Transverse colon (tissue), 4 donors: ENCODE data around the gene ZNF324B. TPM values are rescaled to one million over a fixed set of nuclear protein-coding genes. Genes with fewer than 3 reads are reported as not detected.

Experiments
- DNase-seq: peaks from one replicate; pipeline ENCODE4 v3.0.0-alpha.2; 2019
- H3K27ac ChIP-seq, 4 donors: fragments of 200-600 bp; sonication (generic); 2 replicates each; pipeline ENCODE4 v1.5.1; 2016 to 2018; ENCODE audit warnings: inconsistent platforms in 4 of 4
- H3K27me3 ChIP-seq: fragments of 200-600 bp; sonication (generic); 2 replicates; pipeline ENCODE4 v1.5.1; 2017; ENCODE audit warnings: inconsistent platforms
- H3K36me3 ChIP-seq, 4 donors: fragments of 200-600 bp; sonication (generic); 2 replicates each; pipeline ENCODE4 v1.5.1; 2017 to 2019; ENCODE audit warnings: inconsistent platforms in 4 of 4
- H3K4me1 ChIP-seq, 4 donors: fragments of 200-600 bp; sonication (generic); 2 replicates each; pipeline ENCODE4 v1.5.1; 2017 to 2020; ENCODE audit warnings: inconsistent platforms in 4 of 4
- H3K4me3 ChIP-seq, 4 donors: fragments of 200-600 bp; sonication (generic); 1 replicate in 1 of 4; 2 replicates in 3 of 4; pipeline versions ENCODE4 v1.5.1 to v1.6.1; 2017 to 2019; ENCODE audit warnings: inconsistent platforms in 4 of 4
- H3K9me3 ChIP-seq, 2 donors: fragments of 200-600 bp; sonication (generic); 2 replicates each; pipeline ENCODE4 v1.5.1; 2017 to 2019; ENCODE audit warnings: inconsistent platforms in 2 of 2
- EP300 ChIP-seq: sonication (generic); formaldehyde crosslinking; IDR thresholded peaks from one replicate; pipeline ENCODE4 v1.6.1; 2017; ENCODE audit warnings: antibody characterized with exemption, low read depth
- POLR2A ChIP-seq: fragments of 450-650 bp; IDR thresholded peaks from one replicate; pipeline ENCODE4 v1.6.1; 2016; ENCODE audit warnings: antibody characterized with exemption, mild to moderate bottlenecking, moderate library complexity
- POLR2AphosphoS5 ChIP-seq, 3 donors: sonication (generic); formaldehyde crosslinking; IDR thresholded peaks; one replicate each; pipeline ENCODE4 v1.6.1; 2016; ENCODE audit warnings: antibody characterized with exemption in 3 of 3
- WGBS, 2 donors: methylation state at CpG; one replicate each; pipeline ENCODE4 v1.1.5; 2018; ENCODE audit warnings: low coverage in 1 of 2; 5-methylcytosine and 5-hydroxymethylcytosine counted together
- in situ Hi-C, 4 donors: fragments of 200-750 bp; cut with MboI; loops; one replicate each; pipeline versions ENCODE4 v1.15.0 to v1.15.1; 2017; ENCODE audit warnings: low sequenced_read_pairs in 3 of 4, low pct_ligation_motif_present in 1 of 4, low pct_unique_long_range_greater_than_20kb in 1 of 4
- intact Hi-C: fragments of 100-400 bp; cut with DNase I; formaldehyde crosslinking; loops from one replicate; pipeline ENCODE4 v1.15.1; 2023; ENCODE audit warnings: low total_unique reads
- total RNA-seq, 4 donors: library from RNA; depleted of rRNA; stranded (reverse); fragments of >200 nt; gene quantifications; one replicate each; pipeline ENCODE4 v1.1.0, GENCODE V29; 2016
- TF ChIP-seq, protein P1 (sequence below), 5 experiments: fragments of 200-600 bp in 3 of 5; fragments of 450-650 bp in 2 of 5; sonication (generic) in 3 of 5; IDR thresholded peaks; 1 replicate in 2 of 5; 2 replicates in 3 of 5; pipeline ENCODE4 v1.5.1; 2016 to 2017; ENCODE audit warnings: antibody characterized with exemption in 5 of 5, inconsistent platforms in 3 of 5, mild to moderate bottlenecking in 2 of 5, moderate library complexity in 1 of 5

Gene ZNF324B
- total RNA-seq, 4 donors from 2014 or later = 3.0 to 10.6 (median 6.3) TPM

GRCh38 chr19:58491393-58491792 is 40.0 kb downstream of the ZNF324B start:
- Histone ChIP-seq H3K27me3 (no peaks in the 10 kb centered on the region), H3K27ac (no peak overlapping the region), H3K4me3 (no peak overlapping the region), H3K36me3 (no peaks in the 10 kb centered on the region), H3K4me1 (no peaks in the 10 kb centered on the region), H3K9me3 (no peaks in the 10 kb centered on the region)
- in situ Hi-C loops = no loop called here
- DNase-seq = no peak
- intact Hi-C loops = no loop called here
- TF ChIP-seq POLR2A (no peak), EP300 (no peak), POLR2AphosphoS5 (IDR thresholded peaks at IDR 0.05) (no peak)
- TF ChIP-seq, protein P1, sequence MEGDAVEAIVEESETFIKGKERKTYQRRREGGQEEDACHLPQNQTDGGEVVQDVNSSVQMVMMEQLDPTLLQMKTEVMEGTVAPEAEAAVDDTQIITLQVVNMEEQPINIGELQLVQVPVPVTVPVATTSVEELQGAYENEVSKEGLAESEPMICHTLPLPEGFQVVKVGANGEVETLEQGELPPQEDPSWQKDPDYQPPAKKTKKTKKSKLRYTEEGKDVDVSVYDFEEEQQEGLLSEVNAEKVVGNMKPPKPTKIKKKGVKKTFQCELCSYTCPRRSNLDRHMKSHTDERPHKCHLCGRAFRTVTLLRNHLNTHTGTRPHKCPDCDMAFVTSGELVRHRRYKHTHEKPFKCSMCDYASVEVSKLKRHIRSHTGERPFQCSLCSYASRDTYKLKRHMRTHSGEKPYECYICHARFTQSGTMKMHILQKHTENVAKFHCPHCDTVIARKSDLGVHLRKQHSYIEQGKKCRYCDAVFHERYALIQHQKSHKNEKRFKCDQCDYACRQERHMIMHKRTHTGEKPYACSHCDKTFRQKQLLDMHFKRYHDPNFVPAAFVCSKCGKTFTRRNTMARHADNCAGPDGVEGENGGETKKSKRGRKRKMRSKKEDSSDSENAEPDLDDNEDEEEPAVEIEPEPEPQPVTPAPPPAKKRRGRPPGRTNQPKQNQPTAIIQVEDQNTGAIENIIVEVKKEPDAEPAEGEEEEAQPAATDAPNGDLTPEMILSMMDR (IDR thresholded peaks at IDR 0.05) = no peak
- WGBS, 2 donors = 90% methylated on average over 5 of the region's 5 CpGs; no CpG with 5 or more reads in 1 of the 2 donors

DNA sequence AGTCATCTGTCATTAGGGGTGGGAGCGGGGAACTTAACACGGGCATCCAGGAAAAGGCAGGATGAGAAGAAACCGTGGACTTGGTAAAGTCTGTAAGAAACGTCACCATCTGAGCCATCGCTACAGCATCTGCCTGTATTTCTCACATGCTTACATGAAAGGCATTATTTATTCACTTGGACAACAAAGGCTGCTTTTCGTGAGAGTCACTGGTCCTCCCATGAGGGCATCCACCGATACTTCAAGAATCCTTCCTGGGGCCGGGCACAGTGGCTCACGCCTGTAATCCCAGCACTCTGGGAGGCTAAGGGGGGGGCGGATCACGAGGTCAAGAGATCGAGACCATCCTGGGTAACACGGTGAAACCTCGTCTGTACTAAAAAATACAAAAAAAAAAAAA is 40.8 kb downstream of the ZNF324B start:
- intact Hi-C loops = no loop called here
- 80% methylated on average over 14 of the region's 14 CpGs; no CpG with 5 or more reads in 1 of the 2 donors for WGBS, 2 donors
- H3K4me3 ChIP-seq = no peak overlapping the region
- no peaks in the 10 kb centered on the region for H3K36me3 ChIP-seq
- no peaks in the 10 kb centered on the region for H3K4me1 ChIP-seq
- no peaks in the 10 kb centered on the region for H3K27me3 ChIP-seq
- DNase-seq = no peak
- H3K9me3 ChIP-seq = no peaks in the 10 kb centered on the region
- in situ Hi-C loops = no loop called here
- H3K27ac ChIP-seq = no peak overlapping the region
- TF ChIP-seq POLR2A (no peak), EP300 (no peak), POLR2AphosphoS5 (IDR thresholded peaks at IDR 0.05) (no peak)
- TF ChIP-seq, protein P1 (IDR thresholded peaks at IDR 0.05) = no peak

DNA sequence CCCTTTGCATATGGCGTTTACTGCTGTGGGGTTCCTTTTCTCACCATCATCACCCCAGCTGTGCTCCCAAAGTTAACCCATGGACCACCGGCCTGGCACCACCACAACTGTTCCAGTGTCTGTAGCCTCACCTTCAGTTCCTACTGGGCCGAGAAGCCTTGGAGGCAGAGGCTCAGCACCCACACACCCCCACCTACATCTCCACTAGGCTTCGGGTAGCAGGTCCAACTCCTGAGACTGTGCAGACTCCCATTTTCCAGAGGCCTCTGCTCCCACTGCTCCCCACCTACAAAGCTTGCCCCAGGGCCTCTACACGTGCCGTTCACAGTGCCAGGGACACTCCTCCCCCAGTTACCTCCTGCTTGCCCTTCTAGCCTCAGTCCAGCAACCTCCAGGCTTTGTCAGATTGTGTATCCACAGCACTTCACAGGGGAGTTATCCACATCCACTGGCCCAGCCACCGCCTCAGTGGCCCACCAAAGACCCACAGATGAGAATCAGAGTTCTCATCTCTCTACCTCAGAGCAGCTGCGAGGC is 46.3 kb downstream of the ZNF324B start:
- TF ChIP-seq EP300 = no peak
- TF ChIP-seq, protein P1 (IDR thresholded peaks at IDR 0.05) = no peak
- TF ChIP-seq POLR2AphosphoS5 (IDR thresholded peaks at IDR 0.05) = no peak
- no peak for TF ChIP-seq POLR2A
- DNase-seq = no peak
- intact Hi-C loops = no loop called here
- Histone ChIP-seq H3K27ac (no peak overlapping the region), H3K36me3 (no peaks in the 10 kb centered on the region), H3K27me3 (no peaks in the 10 kb centered on the region), H3K4me3 (no peak overlapping the region), H3K4me1 (peaks cover 7 to 17% (median 14%) of the 10 kb centered on the region in 4 donors), H3K9me3 (no peaks in the 10 kb centered on the region)
- in situ Hi-C loops = no loop called here
- 88% methylated on average over 8 of the region's 8 CpGs; no CpG with 5 or more reads in 1 of the 2 donors for WGBS, 2 donors

DNA sequence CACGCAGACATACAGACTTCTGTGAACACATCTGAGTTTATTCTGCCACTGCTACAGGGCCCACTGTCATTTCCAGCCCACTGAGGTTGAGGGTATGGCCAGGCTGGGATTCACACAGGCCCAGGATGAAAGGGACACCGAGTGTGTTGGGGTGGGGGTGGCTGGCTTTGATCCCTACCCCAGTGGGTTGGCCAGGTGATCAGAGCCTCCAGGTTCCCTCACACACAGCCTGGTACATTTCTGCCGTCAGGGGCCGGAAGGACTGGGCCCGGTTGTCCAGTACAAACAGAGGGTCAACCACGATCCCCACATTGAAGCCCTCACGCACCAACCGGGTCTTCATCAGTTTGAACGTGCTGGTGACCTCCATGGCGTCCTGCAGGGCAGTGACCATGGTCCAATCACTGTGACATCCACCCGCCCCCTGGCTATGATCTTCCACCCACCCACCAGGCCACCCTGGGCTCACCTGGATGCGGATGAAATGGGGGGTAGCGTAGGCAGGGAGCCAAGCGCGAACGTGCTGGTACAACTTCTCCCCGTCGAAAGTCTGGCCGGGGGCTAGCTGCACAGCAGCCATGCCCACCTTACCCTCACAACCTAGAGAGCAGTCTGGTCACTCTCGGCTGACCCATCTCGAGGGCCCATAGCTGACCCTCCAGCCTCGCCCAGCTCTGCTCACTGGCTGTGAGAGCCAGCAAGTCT is 47.0 kb downstream of the ZNF324B start:
- in situ Hi-C loops = no loop called here
- TF ChIP-seq, protein P1 (IDR thresholded peaks at IDR 0.05) = no peak
- TF ChIP-seq POLR2A (no peak), POLR2AphosphoS5 (IDR thresholded peaks at IDR 0.05) (no peak), EP300 (no peak)
- H3K9me3 ChIP-seq = no peaks in the 10 kb centered on the region
- peak overlapping the region in 2 of 4 donors; percentile 82 to 90 for H3K27ac ChIP-seq
- peaks cover 7 to 17% (median 14%) of the 10 kb centered on the region in 4 donors for H3K4me1 ChIP-seq
- intact Hi-C loops = no loop called here
- no peaks in the 10 kb centered on the region for H3K36me3 ChIP-seq
- H3K27me3 ChIP-seq = no peaks in the 10 kb centered on the region
- H3K4me3 ChIP-seq = peak overlapping the region; percentile 29 to 61 (median 44)
- WGBS, 2 donors = 81% methylated on average over 22 of the region's 22 CpGs; no CpG with 5 or more reads in 1 of the 2 donors
- no peak for DNase-seq
